Tibial nerve (tissue), 4 donors: ENCODE data around the gene ST6GALNAC3.

Experiments used
- CTCF ChIP-seq, 5 experiments: fragments of 200-600 bp in 3 of 5; fragments of 450-650 bp in 2 of 5; sonication (generic) in 3 of 5; IDR thresholded peaks; one replicate each; pipeline ENCODE4 v1.5.1; 2016 to 2019; ENCODE audit warnings: antibody characterized with exemption in 5 of 5, mild to moderate bottlenecking in 3 of 5, moderate library complexity in 2 of 5
- EP300 ChIP-seq, 2 donors: sonication (generic); formaldehyde crosslinking; IDR thresholded peaks; one replicate each; pipeline ENCODE4 v1.6.1; 2017; ENCODE audit warnings: antibody characterized with exemption in 2 of 2, mild to moderate bottlenecking in 1 of 2

GRCh38 chr1:76601465-76601864 is 526.9 kb downstream of the ST6GALNAC3 start:
- TF ChIP-seq CTCF (IDR thresholded peaks at IDR 0.05) (no peak), EP300 (IDR thresholded peaks at IDR 0.05) (no peak)
